Measurements from ENCODE around the gene ZNF175.
"Not testable (repeated sequence)": the region's sequence is repeated elsewhere in the genome, so short reads cannot be mapped to it uniquely, and the experiment has no call there.

Gene ZNF175

GRCh38 chr19:51626675-51627074, 55.6 kb downstream of the ZNF175 start:
- no peak for DNase-seq (ENCODE audit: low read depth in 1 of 2, low spot score in 1 of 2)

- no peak for DNase-seq (ENCODE audit: low read depth in 1 of 2, low spot score in 1 of 2)
Observed at GRCh38 chr19:51627491-51628138, 56.5 kb downstream of the ZNF175 start.

- DNase-seq (ENCODE audit: low read depth in 1 of 2, low spot score in 1 of 2): no peak
Observed at GRCh38 chr19:51628153-51628939, 57.3 kb downstream of the ZNF175 start.

- not testable (repeated sequence) for DNase-seq (ENCODE audit: low read depth in 1 of 2, low spot score in 1 of 2)
Observed at GRCh38 chr19:51630315-51630714, 59.2 kb downstream of the ZNF175 start, which contains the start of gene SIGLEC5. Gene SIGLEC5 (minus strand): TSS chr19:51630401. CDS start chr19:51630335, 66 bp downstream.

GRCh38 chr19:51632126-51632525, 61.0 kb downstream of the ZNF175 start:
- no peak for DNase-seq (ENCODE audit: low read depth in 1 of 2, low spot score in 1 of 2)

- DNase-seq (ENCODE audit: low read depth in 1 of 2, low spot score in 1 of 2): no peak
Observed at GRCh38 chr19:51637362-51637978, 66.4 kb downstream of the ZNF175 start.

GRCh38 chr19:51639916-51640315, 68.8 kb downstream of the ZNF175 start:
- DNase-seq (ENCODE audit: low read depth in 1 of 2, low spot score in 1 of 2): no peak

GRCh38 chr19:51640386-51640785, 69.3 kb downstream of the ZNF175 start:
- no peak for DNase-seq (ENCODE audit: low read depth in 1 of 2, low spot score in 1 of 2)

GRCh38 chr19:51641648-51642047, 70.6 kb downstream of the ZNF175 start:
- no peak for DNase-seq (ENCODE audit: low read depth in 1 of 2, low spot score in 1 of 2)
